ENCODE measurements around the gene DARS1. TPM values are rescaled to one million over a fixed set of nuclear protein-coding genes. Genes with fewer than 3 reads are reported as not detected.
A peak's percentile ranks its signal among the peaks of the same experiment; 100 is the strongest.

The DARS1 gene
- total RNA-seq, 2 experiments from 2014 or later, result 139 to 148 TPM

- H3K4me3 Mint-ChIP-seq, result peak overlapping the region; percentile 80
- H3K4me1 Mint-ChIP-seq (ENCODE audit: low read depth), result peaks cover 51% of the 10 kb centered on the region
- ChIA-PET POLR2A (interaction anchor here (0.5 to 2.2 kb wide), 24 partner anchors 10 to 617 kb away, joined by 3 to 14 read pairs (median 4); partner anchors contain the start of genes R3HDM1 and ZRANB3), CTCF (interaction anchor here (0.6 to 1.8 kb wide), 7 partner anchors 9 to 509 kb away, joined by 3 to 16 read pairs (median 4); no protein-coding TSS in a partner anchor)
- H3K36me3 Mint-ChIP-seq (ENCODE audit: low read depth), result peaks cover 49% of the 10 kb centered on the region
- H3K27me3 Mint-ChIP-seq (ENCODE audit: low read depth), result no peaks in the 10 kb centered on the region
- peak; percentile 78 for ATAC-seq
- peak; percentile 85 for DNase-seq
- H3K27ac Mint-ChIP-seq, result peak overlapping the region; percentile 97
- H3K9me3 Mint-ChIP-seq (ENCODE audit: insufficient read depth), result no peaks in the 10 kb centered on the region
Observed at GRCh38 chr2:135875491-135876065, 109.8 kb downstream of the DARS1 start.

- ATAC-seq (no peak), DNase-seq (no peak)
- Mint-ChIP-seq H3K9me3 (ENCODE audit: insufficient read depth) (no peaks in the 10 kb centered on the region), H3K27me3 (ENCODE audit: low read depth) (no peaks in the 10 kb centered on the region), H3K27ac (peak overlapping the region; percentile 97), H3K4me3 (peak overlapping the region; percentile 80), H3K4me1 (ENCODE audit: low read depth) (peaks cover 57% of the 10 kb centered on the region), H3K36me3 (ENCODE audit: low read depth) (peaks cover 55% of the 10 kb centered on the region)
- ChIA-PET CTCF (interaction anchor here (0.8 to 1.8 kb wide), 6 partner anchors 10 to 509 kb away, joined by 3 to 16 read pairs (median 6); no protein-coding TSS in a partner anchor), POLR2A (interaction anchor here (0.6 to 2.2 kb wide), 22 partner anchors 9 to 616 kb away, joined by 3 to 14 read pairs (median 4); partner anchors contain the start of genes R3HDM1 and ZRANB3)
Observed at GRCh38 chr2:135874777-135875365, 110.6 kb downstream of the DARS1 start.

GRCh38 chr2:135870571-135870970 is 114.9 kb downstream of the DARS1 start:
- peaks cover 85% of the 10 kb centered on the region for H3K36me3 Mint-ChIP-seq (ENCODE audit: low read depth)
- ATAC-seq (no peak), DNase-seq (no peak)
- peaks cover 64% of the 10 kb centered on the region for H3K4me1 Mint-ChIP-seq (ENCODE audit: low read depth)
- no peaks in the 10 kb centered on the region for H3K9me3 Mint-ChIP-seq (ENCODE audit: insufficient read depth)
- ChIA-PET CTCF (interaction anchor here (1.2 kb wide), 1 partner anchor 29 kb away, joined by 4 read pairs; no protein-coding TSS in a partner anchor), POLR2A (interaction anchor here (1.0 to 1.1 kb wide), 3 partner anchors 11 to 128 kb away, joined by 3 to 5 read pairs (median 3); no protein-coding TSS in a partner anchor)
- H3K27me3 Mint-ChIP-seq (ENCODE audit: low read depth), result no peaks in the 10 kb centered on the region
- H3K27ac Mint-ChIP-seq, result no peak overlapping the region
- no peak overlapping the region for H3K4me3 Mint-ChIP-seq

- ATAC-seq, result no peak
- H3K9me3 Mint-ChIP-seq (ENCODE audit: insufficient read depth), result no peaks in the 10 kb centered on the region
- H3K27ac Mint-ChIP-seq, result no peak overlapping the region
Observed at GRCh38 chr2:135863233-135863632, 122.2 kb downstream of the DARS1 start.

GRCh38 chr2:135862718-135863117 is 122.7 kb downstream of the DARS1 start:
- ATAC-seq (no peak), DNase-seq (no peak)
- POLR2A ChIA-PET, result interaction anchor here (0.6 kb wide), 1 partner anchor 392 kb away, joined by 4 read pairs; no protein-coding TSS in a partner anchor
- Mint-ChIP-seq H3K4me1 (ENCODE audit: low read depth) (peaks cover 28% of the 10 kb centered on the region), H3K36me3 (ENCODE audit: low read depth) (peaks cover 73% of the 10 kb centered on the region), H3K27me3 (ENCODE audit: low read depth) (no peaks in the 10 kb centered on the region), H3K9me3 (ENCODE audit: insufficient read depth) (no peaks in the 10 kb centered on the region), H3K4me3 (no peak overlapping the region), H3K27ac (peak overlapping the region; percentile 27)
- CTCF ChIA-PET, result no interaction called here

More at GRCh38 chr2:135863233-135863632, 122.2 kb downstream of the DARS1 start:
- H3K36me3 Mint-ChIP-seq (ENCODE audit: low read depth), result peaks cover 73% of the 10 kb centered on the region
- no peak overlapping the region for H3K4me3 Mint-ChIP-seq
- peaks cover 32% of the 10 kb centered on the region for H3K4me1 Mint-ChIP-seq (ENCODE audit: low read depth)
- ChIA-PET POLR2A (interaction anchor here (0.6 kb wide), 1 partner anchor 391 kb away, joined by 4 read pairs; no protein-coding TSS in a partner anchor), CTCF (interaction anchor here (1.2 kb wide), 1 partner anchor 10 kb away, joined by 3 read pairs; no protein-coding TSS in a partner anchor)
- no peak for DNase-seq
- H3K27me3 Mint-ChIP-seq (ENCODE audit: low read depth), result no peaks in the 10 kb centered on the region

Other genes with a start within 250 kb of the DARS1 start
- gene UBXN4, start 243.8 kb downstream of the DARS1 start, total RNA-seq, result 10 to 100 TPM; 94.1 to 96.2 TPM
- gene LCT, start 148.4 kb downstream of the DARS1 start, total RNA-seq, result under 1 TPM; 0.18 to 0.34 TPM
- 100 to 1,000 TPM; 144 to 145 TPM for gene MCM6, start 109.2 kb downstream of the DARS1 start, total RNA-seq
- 100 to 1,000 TPM; 219 to 226 TPM for gene CXCR4, start 132.5 kb upstream of the DARS1 start, total RNA-seq